ENCODE measurements around the gene NSMF.
"Not testable (repeated sequence)": the region's sequence is repeated elsewhere in the genome, so short reads cannot be mapped to it uniquely, and the experiment has no call there.

Gene NSMF

GRCh38 chr9:137456864-137457405 lies 2.2 kb downstream of the NSMF start:
- DNase-seq = no peak

GRCh38 chr9:137456061-137456863 lies 2.9 kb downstream of the NSMF start:
- no peak for DNase-seq

GRCh38 chr9:137455359-137455991 lies 3.7 kb downstream of the NSMF start:
- no peak for DNase-seq

GRCh38 chr9:137454597-137455358 lies 4.4 kb downstream of the NSMF start:
- no peak for DNase-seq

GRCh38 chr9:137454145-137454596 lies 5.0 kb downstream of the NSMF start:
- no peak for DNase-seq

GRCh38 chr9:137453643-137454081 lies 5.5 kb downstream of the NSMF start:
- DNase-seq = peak; percentile 80

GRCh38 chr9:137452761-137453642 lies 6.1 kb downstream of the NSMF start:
- no peak for DNase-seq

GRCh38 chr9:137452006-137452760 lies 7.0 kb downstream of the NSMF start:
- no peak for DNase-seq

GRCh38 chr9:137451264-137452005 lies 7.7 kb downstream of the NSMF start:
- DNase-seq = not testable (repeated sequence)

- not testable (repeated sequence) for DNase-seq
Observed at GRCh38 chr9:137450539-137451222, 8.5 kb downstream of the NSMF start.

- DNase-seq = no peak
Observed at GRCh38 chr9:137449931-137450538, 9.1 kb downstream of the NSMF start.

GRCh38 chr9:137449081-137449844 lies 9.9 kb downstream of the NSMF start:
- no peak for DNase-seq

GRCh38 chr9:137448602-137448962 lies 10.6 kb downstream of the NSMF start:
- no peak for DNase-seq

GRCh38 chr9:137447722-137448601 lies 11.2 kb downstream of the NSMF start:
- DNase-seq = no peak

GRCh38 chr9:137446851-137447471 lies 12.2 kb downstream of the NSMF start:
- DNase-seq = no peak

- no peak for DNase-seq
Observed at GRCh38 chr9:137445930-137446431, 13.2 kb downstream of the NSMF start.

- DNase-seq = peak; percentile 92
Observed at GRCh38 chr9:137445275-137445807, 13.8 kb downstream of the NSMF start.
